Body of pancreas (tissue), 4 donors: Measurements from ENCODE around the gene CYP1B1.

Source experiments
- CTCF ChIP-seq, 7 experiments: fragments of 450-650 bp in 4 of 7; fragments of 200-600 bp in 3 of 7; sonication (generic) in 3 of 7; IDR thresholded peaks; one replicate each; pipeline ENCODE4 v1.5.1; 2016 to 2019; ENCODE audit warnings: antibody characterized with exemption in 7 of 7
- POLR2A ChIP-seq, 3 donors: fragments of 450-650 bp; IDR thresholded peaks; one replicate each; pipeline ENCODE4 v1.6.1; 2016; ENCODE audit warnings: antibody characterized with exemption in 3 of 3, mild to moderate bottlenecking in 2 of 3

- peak in 2 of 3 donors; percentile 12 to 29 for TF ChIP-seq POLR2A (IDR thresholded peaks at IDR 0.05)
- TF ChIP-seq CTCF (IDR thresholded peaks at IDR 0.05), result no peak
Observed at GRCh38 chr2:38109732-38110181, 33.8 kb upstream of the CYP1B1 start.
